Mucosa of gallbladder (tissue), 1 donor: Measurements from ENCODE around the gene TMOD4. TPM values are rescaled to one million over a fixed set of nuclear protein-coding genes. Genes with fewer than 3 reads are reported as not detected.

Source experiments
- DNase-seq: peaks from one replicate; pipeline ENCODE4 v3.0.0-alpha.2; 2020; ENCODE audit warnings: low spot score
- total RNA-seq: library from RNA; stranded (reverse); gene quantifications from one replicate; pipeline ENCODE4 v1.2.1, GENCODE V29; 2021
- donor health status: DM: no; HTN: no; CAD: no.

TMOD4 gene
- total RNA-seq, 1 donor from 2014 or later = 0.78 TPM

DNA sequence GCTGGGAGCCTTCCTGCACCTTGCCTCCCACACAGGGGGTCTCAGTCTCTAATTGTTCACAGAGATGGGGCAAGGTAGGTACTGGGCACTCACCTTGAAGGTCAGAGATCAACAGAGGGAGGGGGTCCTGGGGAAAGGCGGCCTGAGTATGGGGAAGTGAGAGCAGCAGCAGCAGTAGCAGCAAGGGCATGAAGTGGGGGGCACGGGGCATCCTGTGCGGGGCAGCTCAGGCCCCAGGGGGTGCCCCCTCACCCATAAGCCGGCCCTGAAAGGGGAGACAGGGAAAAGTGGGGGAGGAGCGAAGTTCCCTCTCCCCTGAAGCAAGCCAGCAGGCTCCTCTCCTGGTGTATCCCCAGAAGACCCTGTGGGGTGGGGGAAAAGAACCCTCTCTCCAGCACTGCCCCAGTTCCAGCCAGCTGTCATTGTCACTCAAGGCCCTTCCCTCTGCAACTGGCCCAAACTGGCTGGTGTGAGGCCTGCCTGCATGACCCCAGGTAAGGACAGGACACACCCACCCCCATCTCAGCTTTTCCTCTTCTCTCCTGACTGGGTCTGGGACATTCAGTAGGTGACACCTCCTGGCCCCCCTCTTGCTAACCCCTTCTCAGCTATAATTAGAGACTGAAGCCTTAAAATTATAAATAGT is 33.2 kb downstream of the TMOD4 start:
- DNase-seq = no peak

DNA sequence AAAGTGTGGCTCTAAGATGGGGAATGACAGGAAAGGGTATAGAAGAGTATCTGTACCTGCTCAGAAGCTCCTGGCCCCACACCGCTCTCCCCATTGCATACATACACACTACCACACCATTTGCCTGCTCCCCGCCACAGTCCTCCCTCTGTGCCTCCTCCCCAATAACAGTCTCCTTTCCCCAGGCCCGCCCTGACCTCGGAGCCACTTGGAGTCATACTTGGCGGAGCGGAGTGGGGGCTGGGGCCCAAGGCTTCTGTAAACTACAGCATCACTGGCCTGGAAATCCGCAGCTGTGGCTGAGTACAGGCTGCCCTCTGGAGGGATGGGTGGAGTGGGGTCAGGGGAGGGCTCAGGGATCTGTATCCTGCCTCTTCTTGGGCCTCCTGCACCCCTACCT is 38.0 kb downstream of the TMOD4 start:
- DNase-seq = no peak

DNA sequence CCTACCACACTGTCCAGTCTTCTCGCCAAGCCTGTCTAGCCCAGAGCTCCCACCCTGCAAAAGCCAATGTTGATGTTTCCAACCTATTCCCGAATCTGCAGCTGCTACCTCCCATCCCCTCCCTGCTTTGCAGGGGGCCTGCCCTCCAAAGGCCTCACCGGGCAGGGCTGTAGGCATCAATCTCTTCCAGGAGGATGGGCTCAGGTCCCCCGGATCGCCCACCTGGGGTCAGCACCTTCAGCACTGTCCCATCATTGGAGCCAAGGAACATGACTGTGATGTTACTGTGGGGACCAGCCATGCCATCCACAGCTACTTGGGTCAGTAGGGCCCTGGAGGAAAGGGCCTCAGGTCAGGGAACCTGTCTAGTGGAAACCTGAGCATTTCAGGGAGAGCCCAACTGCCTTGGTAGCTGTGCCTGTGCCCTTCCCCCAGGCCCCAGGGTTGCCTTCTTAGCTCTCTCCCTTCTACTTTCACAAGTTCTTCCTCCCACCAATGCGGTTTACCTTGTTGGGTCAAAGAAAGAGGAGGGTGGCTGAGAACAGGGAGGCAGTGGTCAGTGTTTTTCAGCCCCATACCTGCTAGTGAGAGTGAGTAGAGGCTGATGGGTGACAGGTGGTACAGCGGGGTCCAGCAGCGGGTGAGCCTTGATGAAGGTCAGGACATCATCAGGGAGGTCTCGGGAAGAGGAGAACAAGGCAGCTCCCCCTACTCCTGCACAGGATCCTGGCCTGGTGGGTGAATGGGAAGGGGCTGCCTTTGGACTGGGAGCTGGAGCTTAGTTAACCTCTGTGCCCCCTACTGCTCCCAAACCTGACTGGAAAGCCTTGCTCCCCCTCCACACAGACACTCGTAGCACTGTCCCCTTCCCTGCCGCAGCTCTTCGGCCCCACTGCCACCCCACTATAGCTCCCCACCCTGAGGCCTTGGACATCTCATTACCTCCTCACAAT is 40.1 kb downstream of the TMOD4 start:
- no peak for DNase-seq

DNA sequence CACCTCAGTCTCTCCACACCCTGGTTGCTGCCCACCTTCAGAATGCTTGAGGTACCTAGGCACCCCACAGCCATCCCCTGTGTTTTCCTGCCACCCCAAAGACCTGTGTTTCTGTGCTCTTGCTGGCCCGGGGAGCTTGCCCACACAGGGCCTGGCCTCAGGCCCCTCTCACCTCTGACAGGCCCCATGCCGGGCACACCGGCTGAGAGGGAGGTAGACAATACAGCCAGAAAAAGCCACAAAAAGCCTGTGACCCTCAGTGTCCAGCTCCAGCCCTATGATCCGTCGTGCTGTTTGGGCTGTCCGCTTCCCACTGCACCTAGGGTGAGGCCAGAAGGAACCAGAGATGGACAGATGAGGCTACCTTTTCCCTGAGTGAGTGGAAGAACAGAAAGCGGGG is 40.8 kb downstream of the TMOD4 start:
- no peak for DNase-seq

DNA sequence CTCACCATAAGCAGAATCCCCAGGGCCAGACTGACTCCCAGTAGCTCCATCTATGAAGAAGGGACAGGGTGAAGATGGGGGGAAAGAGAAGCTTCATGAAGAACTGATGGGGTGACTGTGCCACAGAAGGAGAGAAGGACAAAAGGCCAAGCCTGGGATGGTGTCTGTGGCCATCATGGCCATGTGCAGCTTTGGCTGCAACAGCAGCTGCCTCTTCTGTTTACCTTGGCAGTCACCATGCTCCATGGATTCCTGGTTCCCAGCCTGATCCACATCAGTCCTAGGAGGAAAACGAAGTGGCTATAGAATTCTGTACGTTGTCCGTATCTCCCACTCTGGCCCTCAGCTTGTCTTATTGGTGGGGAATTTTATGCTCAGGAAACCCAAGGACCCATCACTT is 41.4 kb downstream of the TMOD4 start:
- DNase-seq = no peak

DNA sequence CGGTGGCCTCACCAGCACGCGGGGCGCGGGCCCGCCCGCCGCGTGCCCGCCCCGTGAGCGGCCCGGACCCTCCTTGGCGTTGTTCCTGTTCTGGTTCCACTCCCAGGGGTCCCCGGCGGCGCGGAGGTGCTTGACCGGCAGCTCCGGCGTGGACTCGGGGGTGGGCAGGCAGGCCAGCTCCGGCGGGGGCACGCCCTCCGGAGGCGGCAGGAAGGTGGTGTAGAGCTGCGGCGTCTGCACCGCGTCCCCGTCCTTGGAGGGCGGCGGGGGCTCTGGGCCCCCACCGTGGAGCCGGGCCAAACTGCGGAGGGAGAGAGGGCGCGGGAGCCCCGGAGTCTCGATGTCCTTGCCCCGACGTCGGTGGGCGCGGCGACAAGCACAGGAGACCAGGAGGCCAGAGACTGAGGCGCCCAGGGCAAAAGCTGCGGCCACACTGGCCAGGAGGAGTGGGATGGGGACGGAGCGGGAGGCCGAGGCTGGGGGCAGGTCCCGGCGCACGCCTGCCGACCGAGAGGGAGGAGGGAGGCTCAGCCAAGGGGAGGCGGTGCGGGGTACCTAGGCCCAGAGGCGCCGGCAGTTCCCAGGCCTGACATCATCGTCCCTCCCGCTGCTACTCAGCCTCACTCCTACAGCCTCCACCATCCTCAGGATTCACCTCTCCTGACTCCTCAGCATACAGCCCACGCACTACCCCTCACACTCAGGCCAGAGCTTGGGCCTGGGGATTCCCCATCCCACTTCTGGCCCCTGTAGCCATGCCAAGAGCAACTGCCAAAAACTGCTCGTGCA is 42.6 kb downstream of the TMOD4 start:
- no peak for DNase-seq

DNA sequence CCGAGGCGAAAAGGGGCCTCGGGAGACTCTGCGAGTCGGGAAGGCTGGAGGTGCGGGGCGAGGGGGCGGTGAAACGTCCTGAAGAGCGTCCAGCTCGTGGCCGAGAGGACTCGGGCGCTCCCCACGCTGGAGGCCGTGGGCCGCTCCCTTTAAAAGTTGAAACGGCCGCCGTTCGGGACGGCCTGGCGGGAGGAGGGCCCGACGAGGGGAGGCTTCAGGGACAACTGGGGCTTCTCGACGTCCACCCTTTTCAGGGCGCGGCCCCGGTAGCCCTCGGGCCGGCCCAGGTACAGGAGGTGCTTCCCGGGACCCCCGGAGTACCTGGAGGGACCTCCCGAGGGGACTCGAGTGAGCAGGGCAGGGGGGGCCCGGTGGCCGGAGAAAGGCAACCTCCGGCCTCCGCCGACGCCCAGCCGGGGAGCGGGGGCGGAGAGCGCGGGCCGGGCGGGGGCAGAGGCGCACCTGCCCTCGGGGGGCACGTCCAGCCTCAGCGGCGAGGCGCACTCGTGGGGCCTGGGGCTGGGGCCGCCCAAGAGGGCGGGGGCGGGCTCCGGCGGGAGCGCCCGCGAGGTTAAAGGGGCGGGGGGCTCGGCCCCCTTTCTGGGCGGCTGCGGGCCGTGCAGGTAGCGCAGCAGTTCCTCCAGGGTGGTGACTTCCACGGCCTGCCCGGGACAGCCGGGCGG is 43.3 kb downstream of the TMOD4 start:
- no peak for DNase-seq

DNA sequence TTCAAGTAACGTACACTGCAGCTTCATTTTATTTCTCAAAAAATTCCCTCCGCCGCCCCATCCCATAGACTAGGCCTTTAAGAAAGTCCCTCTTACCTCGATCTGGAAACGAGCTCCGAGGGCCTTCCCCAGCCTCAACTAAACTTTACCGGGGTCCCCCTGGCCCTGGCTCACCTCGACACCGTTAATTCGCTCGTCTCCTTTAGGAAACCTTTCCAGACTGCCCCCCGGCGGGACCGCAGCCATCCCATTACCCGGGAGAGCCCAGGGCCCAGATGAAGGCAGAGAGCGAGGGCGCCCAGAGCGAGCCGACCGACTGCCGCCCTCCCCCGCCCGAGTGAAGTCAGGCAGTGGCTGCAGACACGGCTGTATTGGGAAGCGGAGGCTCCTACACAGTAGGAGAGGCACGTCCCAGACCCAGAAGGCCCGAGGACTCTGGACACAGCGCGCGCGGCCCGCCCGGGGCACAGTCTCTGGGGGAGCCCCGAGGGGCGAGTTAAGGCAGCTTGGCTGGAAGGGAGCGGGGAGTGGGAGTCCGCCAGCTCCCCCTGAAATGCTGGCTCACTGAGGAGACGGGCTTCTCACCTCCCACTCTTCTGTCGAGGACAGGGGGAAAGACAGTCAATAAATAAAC is 44.0 kb downstream of the TMOD4 start:
- no peak for DNase-seq

DNA sequence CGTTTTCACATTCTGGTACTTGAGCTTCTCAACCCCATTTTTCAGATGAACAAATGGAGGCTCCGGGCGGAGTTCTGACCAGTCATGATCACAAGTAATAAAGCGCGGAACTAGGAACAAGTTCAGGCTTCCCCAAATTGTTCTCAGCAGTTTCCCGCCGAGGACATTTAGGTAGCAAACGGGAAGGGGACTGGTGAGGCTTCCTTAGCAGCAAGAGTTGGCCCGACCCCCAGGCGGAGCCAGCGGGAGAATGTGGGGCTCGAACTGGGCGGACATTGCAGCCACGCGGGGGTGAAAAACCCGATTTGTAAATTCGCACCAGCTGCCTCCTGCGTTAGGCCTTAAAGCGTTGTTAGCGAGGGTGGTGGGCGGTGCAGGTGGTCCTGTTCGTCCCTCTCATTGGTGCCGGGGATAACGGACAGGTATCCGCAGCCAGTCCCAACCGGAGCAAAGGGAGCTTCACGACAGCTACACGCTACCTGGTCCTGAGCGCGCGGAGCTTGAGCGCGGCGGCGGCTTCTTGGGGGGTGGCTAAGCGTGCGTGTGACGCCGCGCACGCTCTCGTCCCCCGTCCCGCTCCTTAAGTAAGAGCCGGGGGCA is 44.7 kb downstream of the TMOD4 start:
- DNase-seq = peak; percentile 90

DNA sequence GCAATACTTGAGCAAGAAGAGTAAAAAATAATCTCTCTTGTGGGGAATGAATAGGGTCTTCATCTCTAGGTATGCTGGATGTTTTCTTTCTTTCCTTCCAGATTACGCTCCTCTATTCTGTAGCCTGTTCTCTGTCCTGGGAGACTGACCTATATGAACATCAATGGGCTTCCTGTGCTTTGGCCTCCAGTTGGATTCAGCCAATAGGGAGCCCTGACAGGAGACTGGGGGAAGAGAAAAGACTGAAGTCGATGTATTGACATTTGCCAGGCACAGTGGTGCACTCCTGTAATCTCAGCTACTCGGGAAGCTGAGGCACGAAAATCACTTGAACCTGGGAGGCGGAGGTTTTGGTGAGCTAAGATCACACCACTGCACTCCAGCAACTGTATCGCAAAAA is 47.0 kb downstream of the TMOD4 start:
- no peak for DNase-seq

DNA sequence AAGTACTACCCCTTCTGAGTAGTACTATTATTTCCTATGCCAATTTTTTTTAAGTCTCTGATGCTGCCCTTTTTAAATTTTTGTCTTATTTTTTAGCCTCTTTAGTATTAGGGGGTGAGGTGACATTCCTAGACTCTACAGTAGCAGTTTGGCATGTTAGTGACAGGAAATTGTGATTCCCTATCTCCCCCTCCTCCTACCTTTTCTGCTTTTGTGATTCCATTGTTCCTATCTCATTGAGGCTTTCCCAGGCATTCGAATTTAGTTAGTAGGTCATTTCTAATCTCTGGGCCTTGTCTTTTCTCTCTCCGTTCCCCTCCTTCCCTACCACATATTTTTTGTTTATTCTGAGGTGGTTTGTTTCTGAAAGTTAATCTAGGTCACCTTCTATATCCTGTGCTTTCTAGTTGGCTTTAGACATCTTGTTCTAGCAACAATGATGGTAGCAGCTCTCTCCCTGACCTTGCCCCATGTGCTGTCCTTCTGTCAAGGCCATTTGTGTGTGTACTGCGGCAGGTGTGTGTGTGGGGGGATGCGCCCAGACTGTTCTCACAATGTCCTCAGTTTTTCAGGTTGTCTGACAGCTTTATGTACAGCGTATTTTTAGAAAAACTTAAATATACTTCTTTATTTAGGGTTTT is 50.9 kb downstream of the TMOD4 start:
- no peak for DNase-seq

Other genes with a start within 250 kb of the TMOD4 start
- 42.6 TPM for gene SETDB1, start 249.6 kb downstream of the TMOD4 start, total RNA-seq
- 350 TPM for gene CERS2, start 201.1 kb downstream of the TMOD4 start, total RNA-seq
- gene ANXA9, start 193.7 kb downstream of the TMOD4 start, total RNA-seq = 25.1 TPM
- gene MINDY1, start 169.1 kb downstream of the TMOD4 start, total RNA-seq = 60.1 TPM
- gene PRUNE1, start 167.5 kb downstream of the TMOD4 start, total RNA-seq = 21.6 TPM
- 0.66 TPM for gene BNIPL, start 139.4 kb downstream of the TMOD4 start, total RNA-seq
- gene C1orf56, start 128.2 kb downstream of the TMOD4 start, total RNA-seq = 12.5 TPM
- 87.3 TPM for gene CDC42SE1, start 116.4 kb downstream of the TMOD4 start, total RNA-seq
- 3.6 TPM for gene MLLT11, start 115.6 kb downstream of the TMOD4 start, total RNA-seq
- gene GABPB2, start 105.2 kb downstream of the TMOD4 start, total RNA-seq = 20.6 TPM
- gene SEMA6C, start 29.4 kb downstream of the TMOD4 start, total RNA-seq = 9.1 TPM
- 4.6 TPM for gene TNFAIP8L2, start 19.3 kb downstream of the TMOD4 start, total RNA-seq
- gene LYSMD1, start 10.1 kb downstream of the TMOD4 start, total RNA-seq = 11.5 TPM
- gene SCNM1, start 9.8 kb downstream of the TMOD4 start, total RNA-seq = 36.4 TPM
- 43.8 TPM for gene VPS72, start 14.2 kb upstream of the TMOD4 start, total RNA-seq
- 41.8 TPM for gene PIP5K1A, start 22.6 kb upstream of the TMOD4 start, total RNA-seq
- gene PSMD4, start 78.8 kb upstream of the TMOD4 start, total RNA-seq = 125 TPM
- gene ZNF687, start 106.3 kb upstream of the TMOD4 start, total RNA-seq = 40.4 TPM
- 71.4 TPM for gene PI4KB, start 151.4 kb upstream of the TMOD4 start, total RNA-seq
- gene RFX5, start 171.3 kb upstream of the TMOD4 start, total RNA-seq = 50.9 TPM
- 180 TPM for gene SELENBP1, start 196.7 kb upstream of the TMOD4 start, total RNA-seq
- 195 TPM for gene PSMB4, start 223.6 kb upstream of the TMOD4 start, total RNA-seq